Measurements from ENCODE around the gene CPEB2.

Gene CPEB2

DNA sequence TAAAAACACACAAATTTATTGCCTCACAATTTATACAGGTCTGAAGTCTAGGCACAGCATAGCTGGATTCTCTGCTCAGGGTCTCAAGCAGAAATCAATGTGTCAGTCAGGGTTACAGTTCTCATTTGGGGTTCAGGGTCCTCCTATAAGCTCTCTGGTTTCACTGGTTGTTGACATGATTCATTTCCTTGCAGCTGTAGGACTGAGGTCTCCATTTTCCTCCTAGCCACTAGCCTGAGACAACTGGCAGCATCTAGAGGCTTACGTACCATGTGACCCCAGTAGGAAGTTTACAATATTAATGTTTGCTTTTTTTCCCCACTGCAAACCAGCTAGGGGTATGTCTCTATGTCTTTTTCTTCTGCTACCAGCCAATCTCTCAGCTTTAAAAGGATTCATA is 102.5 kb downstream of the CPEB2 start:
- peaks cover 5% of the 10 kb centered on the region for H3K9me3 Mint-ChIP-seq
- no peaks in the 10 kb centered on the region for H3K36me3 Mint-ChIP-seq (ENCODE audit: low read depth)
- no peak overlapping the region for H3K27ac Mint-ChIP-seq
- TF ChIP-seq, protein P1, sequence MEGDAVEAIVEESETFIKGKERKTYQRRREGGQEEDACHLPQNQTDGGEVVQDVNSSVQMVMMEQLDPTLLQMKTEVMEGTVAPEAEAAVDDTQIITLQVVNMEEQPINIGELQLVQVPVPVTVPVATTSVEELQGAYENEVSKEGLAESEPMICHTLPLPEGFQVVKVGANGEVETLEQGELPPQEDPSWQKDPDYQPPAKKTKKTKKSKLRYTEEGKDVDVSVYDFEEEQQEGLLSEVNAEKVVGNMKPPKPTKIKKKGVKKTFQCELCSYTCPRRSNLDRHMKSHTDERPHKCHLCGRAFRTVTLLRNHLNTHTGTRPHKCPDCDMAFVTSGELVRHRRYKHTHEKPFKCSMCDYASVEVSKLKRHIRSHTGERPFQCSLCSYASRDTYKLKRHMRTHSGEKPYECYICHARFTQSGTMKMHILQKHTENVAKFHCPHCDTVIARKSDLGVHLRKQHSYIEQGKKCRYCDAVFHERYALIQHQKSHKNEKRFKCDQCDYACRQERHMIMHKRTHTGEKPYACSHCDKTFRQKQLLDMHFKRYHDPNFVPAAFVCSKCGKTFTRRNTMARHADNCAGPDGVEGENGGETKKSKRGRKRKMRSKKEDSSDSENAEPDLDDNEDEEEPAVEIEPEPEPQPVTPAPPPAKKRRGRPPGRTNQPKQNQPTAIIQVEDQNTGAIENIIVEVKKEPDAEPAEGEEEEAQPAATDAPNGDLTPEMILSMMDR (IDR thresholded peaks at IDR 0.05; ENCODE audit: unreplicated experiment in 3 of 3) = no peak
- H3K4me3 Mint-ChIP-seq = no peak overlapping the region
- H3K27me3 Mint-ChIP-seq (ENCODE audit: low read depth) = no peaks in the 10 kb centered on the region
- H3K4me1 Mint-ChIP-seq = no peaks in the 10 kb centered on the region

GRCh38 chr4:15106399-15106798 is 104.1 kb downstream of the CPEB2 start:
- TF ChIP-seq, protein P1 (IDR thresholded peaks at IDR 0.05; ENCODE audit: unreplicated experiment in 3 of 3) = no peak
- H3K27me3 Mint-ChIP-seq (ENCODE audit: low read depth) = no peaks in the 10 kb centered on the region
- no peaks in the 10 kb centered on the region for H3K4me1 Mint-ChIP-seq
- no peak overlapping the region for H3K4me3 Mint-ChIP-seq
- no peaks in the 10 kb centered on the region for H3K36me3 Mint-ChIP-seq (ENCODE audit: low read depth)
- no peak overlapping the region for H3K27ac Mint-ChIP-seq
- H3K9me3 Mint-ChIP-seq = peaks cover 3% of the 10 kb centered on the region

DNA sequence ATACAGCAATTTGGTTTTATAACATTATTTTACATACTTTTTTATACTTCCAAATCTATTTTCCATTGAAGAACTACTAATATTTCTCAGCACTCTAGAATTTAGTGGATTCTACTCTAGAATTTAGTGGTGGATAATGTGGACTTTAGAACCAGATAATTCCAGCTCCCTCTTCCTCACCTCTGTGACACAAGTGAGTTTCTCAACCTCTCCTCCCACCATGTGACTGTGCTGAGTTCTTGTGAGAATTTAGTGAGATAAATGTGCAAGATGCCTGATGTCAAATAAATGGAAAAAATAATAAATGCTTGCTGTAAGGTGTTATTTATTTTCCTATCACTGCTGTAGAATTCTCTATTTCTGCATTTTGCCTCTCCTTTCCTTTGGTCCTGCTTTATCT is 107.3 kb downstream of the CPEB2 start:
- Mint-ChIP-seq H3K9me3 (no peaks in the 10 kb centered on the region), H3K27ac (peak overlapping the region in 1 of 3 experiments; percentile 72), H3K36me3 (ENCODE audit: low read depth) (no peaks in the 10 kb centered on the region), H3K4me1 (no peaks in the 10 kb centered on the region), H3K4me3 (no peak overlapping the region), H3K27me3 (ENCODE audit: low read depth) (no peaks in the 10 kb centered on the region)
- TF ChIP-seq, protein P1 (IDR thresholded peaks at IDR 0.05; ENCODE audit: unreplicated experiment in 3 of 3) = no peak

- TF ChIP-seq, protein P1 (IDR thresholded peaks at IDR 0.05; ENCODE audit: unreplicated experiment in 3 of 3) = no peak
- no peaks in the 10 kb centered on the region for H3K27me3 Mint-ChIP-seq (ENCODE audit: low read depth)
These were observed 107.9 kb downstream of the CPEB2 start for GRCh38 chr4:15110120-15110571.

GRCh38 chr4:15116509-15117079 is 114.3 kb downstream of the CPEB2 start:
- peak overlapping the region in 2 of 3 experiments; percentile 44 to 67 for H3K27ac Mint-ChIP-seq
- H3K36me3 Mint-ChIP-seq (ENCODE audit: low read depth) = no peaks in the 10 kb centered on the region
- TF ChIP-seq, protein P1 (IDR thresholded peaks at IDR 0.05; ENCODE audit: unreplicated experiment in 3 of 3) = no peak
- H3K4me3 Mint-ChIP-seq = no peak overlapping the region
- H3K27me3 Mint-ChIP-seq (ENCODE audit: low read depth) = no peaks in the 10 kb centered on the region
- no peaks in the 10 kb centered on the region for H3K4me1 Mint-ChIP-seq
- peaks cover 17% of the 10 kb centered on the region for H3K9me3 Mint-ChIP-seq

More at GRCh38 chr4:15110120-15110571, 107.9 kb downstream of the CPEB2 start:
- H3K27ac Mint-ChIP-seq = peak overlapping the region in 1 of 3 experiments; percentile 72
- H3K4me1 Mint-ChIP-seq = no peaks in the 10 kb centered on the region
- H3K4me3 Mint-ChIP-seq = no peak overlapping the region
- no peaks in the 10 kb centered on the region for H3K36me3 Mint-ChIP-seq (ENCODE audit: low read depth)
- peaks cover 2% of the 10 kb centered on the region for H3K9me3 Mint-ChIP-seq

All from nephron (organoid).